Measurements from ENCODE around the gene PLCD4. TPM values are rescaled to one million over a fixed set of nuclear protein-coding genes. Genes with fewer than 3 reads are reported as not detected.

The PLCD4 gene
- total and polyA plus RNA-seq, 5 experiments from 2014 or later, result 0.13 to 1.3 (median 0.25) TPM

GRCh38 chr2:218626369-218626768 lies 18.7 kb downstream of the PLCD4 start:
- POLR2A ChIA-PET, result no interaction called here
- Mint-ChIP-seq H3K4me3 (no peak overlapping the region), H3K27me3 (no peaks in the 10 kb centered on the region), H3K27ac (no peak overlapping the region), H3K9me3 (no peaks in the 10 kb centered on the region), H3K36me3 (no peaks in the 10 kb centered on the region), H3K4me1 (peaks cover 0 to 2% (median under 1%) of the 10 kb centered on the region in 4 donors)
- ATAC-seq, result no peak
- no peak for DNase-seq

- Mint-ChIP-seq H3K36me3 (no peaks in the 10 kb centered on the region), H3K4me3 (no peak overlapping the region), H3K9me3 (no peaks in the 10 kb centered on the region), H3K27ac (peak overlapping the region in 1 of 10 donors; percentile 50), H3K27me3 (no peaks in the 10 kb centered on the region), H3K4me1 (peaks cover 0 to 2% (median under 1%) of the 10 kb centered on the region in 4 donors)
- DNase-seq (no peak), ATAC-seq (no peak)
- POLR2A ChIA-PET, result interaction anchor here (1.0 kb wide), 1 partner anchor 25 kb away, joined by 3 read pairs; no protein-coding TSS in a partner anchor
Measured at GRCh38 chr2:218627939-218628338, 20.2 kb downstream of the PLCD4 start.

- no peak overlapping the region for H3K4me3 Mint-ChIP-seq
- POLR2A ChIA-PET, result no interaction called here
Measured at GRCh38 chr2:218631837-218632236, 24.1 kb downstream of the PLCD4 start.

GRCh38 chr2:218635719-218636118 lies 28.0 kb downstream of the PLCD4 start:
- DNase-seq, result no peak
- H3K4me3 Mint-ChIP-seq, result no peak overlapping the region
- H3K4me1 Mint-ChIP-seq, result peaks cover 0 to 5% (median 0%) of the 10 kb centered on the region in 4 donors
- H3K36me3 Mint-ChIP-seq, result peaks cover 0 to 67% (median 6%) of the 10 kb centered on the region in 3 donors
- H3K27ac Mint-ChIP-seq, result peak overlapping the region in 2 of 10 donors; percentile 12 to 31
- no peak for ATAC-seq
- no peaks in the 10 kb centered on the region for H3K9me3 Mint-ChIP-seq
- POLR2A ChIA-PET, result no interaction called here
- no peaks in the 10 kb centered on the region for H3K27me3 Mint-ChIP-seq

More at GRCh38 chr2:218631837-218632236, 24.1 kb downstream of the PLCD4 start:
- H3K4me1 Mint-ChIP-seq, result peaks cover 0 to 2% (median 0%) of the 10 kb centered on the region in 4 donors
- no peaks in the 10 kb centered on the region for H3K9me3 Mint-ChIP-seq
- peaks cover 0 to 29% (median 0%) of the 10 kb centered on the region in 3 donors for H3K36me3 Mint-ChIP-seq
- H3K27ac Mint-ChIP-seq, result peak overlapping the region in 2 of 10 donors; percentile 40 to 71
- ATAC-seq (no peak), DNase-seq (no peak)
- H3K27me3 Mint-ChIP-seq, result no peaks in the 10 kb centered on the region

GRCh38 chr2:218638372-218638771 lies 30.7 kb downstream of the PLCD4 start:
- Mint-ChIP-seq H3K36me3 (peaks cover 0 to 87% (median 6%) of the 10 kb centered on the region in 3 donors), H3K9me3 (no peaks in the 10 kb centered on the region), H3K27ac (no peak overlapping the region), H3K27me3 (no peaks in the 10 kb centered on the region), H3K4me3 (no peak overlapping the region), H3K4me1 (peaks cover 0 to 5% (median 0%) of the 10 kb centered on the region in 4 donors)
- DNase-seq (no peak), ATAC-seq (no peak)
- POLR2A ChIA-PET, result no interaction called here

GRCh38 chr2:218642121-218642656 lies 34.5 kb downstream of the PLCD4 start:
- Mint-ChIP-seq H3K27ac (no peak overlapping the region), H3K9me3 (no peaks in the 10 kb centered on the region), H3K4me1 (peaks cover 0 to 5% (median 1%) of the 10 kb centered on the region in 4 donors), H3K36me3 (peaks cover 0 to 81% (median 16%) of the 10 kb centered on the region in 3 donors), H3K27me3 (no peaks in the 10 kb centered on the region), H3K4me3 (no peak overlapping the region)
- POLR2A ChIA-PET, result no interaction called here
- DNase-seq, result no peak
- ATAC-seq, result no peak

- POLR2A ChIA-PET, result no interaction called here
- DNase-seq (no peak), ATAC-seq (no peak)
- Mint-ChIP-seq H3K4me1 (peaks cover under 1 to 7% (median 2%) of the 10 kb centered on the region in 4 donors), H3K36me3 (peaks cover 0 to 81% (median 21%) of the 10 kb centered on the region in 3 donors), H3K27ac (no peak overlapping the region), H3K4me3 (no peak overlapping the region), H3K27me3 (no peaks in the 10 kb centered on the region), H3K9me3 (no peaks in the 10 kb centered on the region)
Measured at GRCh38 chr2:218642786-218643185, 35.1 kb downstream of the PLCD4 start.

- no peak overlapping the region for H3K27ac Mint-ChIP-seq
- H3K27me3 Mint-ChIP-seq, result no peaks in the 10 kb centered on the region
- H3K36me3 Mint-ChIP-seq, result peaks cover 4 to 81% (median 22%) of the 10 kb centered on the region in 3 donors
- peaks cover 3 to 17% (median 10%) of the 10 kb centered on the region in 4 donors for H3K4me1 Mint-ChIP-seq
- no peak overlapping the region for H3K4me3 Mint-ChIP-seq
- POLR2A ChIA-PET, result no interaction called here
- ATAC-seq (no peak), DNase-seq (no peak)
- H3K9me3 Mint-ChIP-seq, result no peaks in the 10 kb centered on the region
Measured at GRCh38 chr2:218643751-218644310, 36.1 kb downstream of the PLCD4 start.

GRCh38 chr2:218644721-218645120 lies 37.0 kb downstream of the PLCD4 start:
- H3K27ac Mint-ChIP-seq, result peak overlapping the region in 1 of 10 donors; percentile 18
- no peaks in the 10 kb centered on the region for H3K9me3 Mint-ChIP-seq
- no peak overlapping the region for H3K4me3 Mint-ChIP-seq
- H3K27me3 Mint-ChIP-seq, result no peaks in the 10 kb centered on the region
- no peak for ATAC-seq
- no peak for DNase-seq
- H3K4me1 Mint-ChIP-seq, result peaks cover 3 to 17% (median 10%) of the 10 kb centered on the region in 4 donors
- peaks cover 4 to 81% (median 18%) of the 10 kb centered on the region in 3 donors for H3K36me3 Mint-ChIP-seq
- POLR2A ChIA-PET, result no interaction called here

- Mint-ChIP-seq H3K27ac (peak overlapping the region in 1 of 10 donors; percentile 18), H3K36me3 (peaks cover 4 to 82% (median 18%) of the 10 kb centered on the region in 3 donors)
- POLR2A ChIA-PET, result no interaction called here
Measured at GRCh38 chr2:218645126-218645525, 37.4 kb downstream of the PLCD4 start.

GRCh38 chr2:218648088-218648786 lies 40.5 kb downstream of the PLCD4 start:
- Mint-ChIP-seq H3K27ac (peak overlapping the region in 5 of 10 donors; percentile 3 to 81 (median 55)), H3K36me3 (peaks cover 4 to 88% (median 19%) of the 10 kb centered on the region in 3 donors), H3K9me3 (no peaks in the 10 kb centered on the region), H3K27me3 (no peaks in the 10 kb centered on the region), H3K4me1 (peaks cover 3 to 20% (median 13%) of the 10 kb centered on the region in 4 donors), H3K4me3 (no peak overlapping the region)
- ATAC-seq (peak; percentile 83 to 89), DNase-seq (peak in 9 of 10 donors; percentile 21 to 77 (median 44))
- POLR2A ChIA-PET, result no interaction called here

More at GRCh38 chr2:218645126-218645525, 37.4 kb downstream of the PLCD4 start:
- peaks cover 3 to 17% (median 10%) of the 10 kb centered on the region in 4 donors for H3K4me1 Mint-ChIP-seq
- DNase-seq (no peak), ATAC-seq (no peak)
- no peaks in the 10 kb centered on the region for H3K9me3 Mint-ChIP-seq
- H3K27me3 Mint-ChIP-seq, result no peaks in the 10 kb centered on the region
- no peak overlapping the region for H3K4me3 Mint-ChIP-seq

- Mint-ChIP-seq H3K36me3 (peaks cover 4 to 90% (median 19%) of the 10 kb centered on the region in 3 donors), H3K4me3 (no peak overlapping the region), H3K9me3 (no peaks in the 10 kb centered on the region), H3K4me1 (peaks cover 3 to 20% (median 13%) of the 10 kb centered on the region in 4 donors), H3K27ac (peak overlapping the region in 4 of 10 donors; percentile 12 to 81 (median 62)), H3K27me3 (no peaks in the 10 kb centered on the region)
- ATAC-seq, result no peak
- DNase-seq, result no peak
- POLR2A ChIA-PET, result interaction anchor here (0.6 to 1.4 kb wide), 2 partner anchors 10 to 81 kb away, joined by 4 read pairs; partner anchors contain the start of genes BCS1L, USP37 and ZNF142
Measured at GRCh38 chr2:218648787-218649100, 41.0 kb downstream of the PLCD4 start.

- Mint-ChIP-seq H3K27me3 (no peaks in the 10 kb centered on the region), H3K4me3 (no peak overlapping the region), H3K27ac (no peak overlapping the region), H3K4me1 (peaks cover 12 to 56% (median 35%) of the 10 kb centered on the region in 4 donors), H3K9me3 (no peaks in the 10 kb centered on the region), H3K36me3 (peaks cover 0 to 64% (median 3%) of the 10 kb centered on the region in 3 donors)
- POLR2A ChIA-PET, result no interaction called here
- DNase-seq (no peak), ATAC-seq (no peak)
Measured at GRCh38 chr2:218655751-218656150, 48.1 kb downstream of the PLCD4 start.

Measured in naive thymus-derived CD8-positive, alpha-beta T cell (primary cell).